Fibroblast of skin of left biceps (primary cell): Measurements from ENCODE around the gene LYSET.
"Not testable (repeated sequence)": the region's sequence is repeated elsewhere in the genome, so short reads cannot be mapped to it uniquely, and the experiment has no call there.

Experiments
- DNase-seq, 2 experiments: peaks; one replicate each; pipeline ENCODE4 v3.0.0-alpha.2; 2013; ENCODE audit warnings: low read depth in 2 of 2

The LYSET gene

GRCh38 chr14:93184391-93185348 is at the start of gene LYSET, which contains the start of gene MOAP1:
Gene LYSET, plus strand, starts transcription at chr14:93185317. Its CDS starts 89 bp downstream, at chr14:93185406.
Gene MOAP1, minus strand, starts transcription at chr14:93184897. Its CDS starts 655 bp downstream, at chr14:93184242.
- peak in 1 of 2 experiments; percentile 46 for DNase-seq

- DNase-seq, result no peak
These were observed 49.7 kb upstream of the LYSET start for GRCh38 chr14:93135399-93135798.

- DNase-seq, result no peak
These were observed 49.1 kb upstream of the LYSET start for GRCh38 chr14:93136009-93136408.

GRCh38 chr14:93136508-93136907 is 48.6 kb upstream of the LYSET start:
- DNase-seq, result not testable (repeated sequence)

- no peak for DNase-seq
These were observed 47.3 kb upstream of the LYSET start for GRCh38 chr14:93137864-93138263.

GRCh38 chr14:93142854-93143652 is 42.1 kb upstream of the LYSET start:
- DNase-seq, result no peak

GRCh38 chr14:93146119-93146518 is 39.0 kb upstream of the LYSET start:
- no peak for DNase-seq

GRCh38 chr14:93148979-93149378 is 36.1 kb upstream of the LYSET start:
- DNase-seq, result no peak

- no peak for DNase-seq
These were observed 34.6 kb upstream of the LYSET start for GRCh38 chr14:93150227-93151208.

GRCh38 chr14:93153121-93153520 is 32.0 kb upstream of the LYSET start:
- DNase-seq, result no peak

- DNase-seq, result no peak
These were observed 29.4 kb upstream of the LYSET start for GRCh38 chr14:93155667-93156066.

- no peak for DNase-seq
These were observed 28.3 kb upstream of the LYSET start for GRCh38 chr14:93156693-93157369.

- not testable (repeated sequence) for DNase-seq
These were observed 26.8 kb upstream of the LYSET start for GRCh38 chr14:93158349-93158748.

GRCh38 chr14:93159625-93160352 is 25.3 kb upstream of the LYSET start:
- DNase-seq, result not testable (repeated sequence)

- DNase-seq, result no peak
These were observed 24.7 kb upstream of the LYSET start for GRCh38 chr14:93160353-93160801.

GRCh38 chr14:93161411-93161940 is 23.6 kb upstream of the LYSET start:
- DNase-seq, result no peak

GRCh38 chr14:93163564-93163963 is 21.6 kb upstream of the LYSET start:
- no peak for DNase-seq

GRCh38 chr14:93165271-93166265 is 19.5 kb upstream of the LYSET start:
- not testable (repeated sequence) for DNase-seq
